AG08396 (cell line): ENCODE measurements around the gene PDLIM1.

Source experiments
- DNase-seq: peaks from one replicate; pipeline ENCODE4 v3.0.0; 2012; ENCODE audit warnings: low spot score, mixed read lengths

PDLIM1 gene

GRCh38 chr10:95263864-95264226, 27.0 kb downstream of the PDLIM1 start:
- DNase-seq: no peak

- no peak for DNase-seq
Observed at GRCh38 chr10:95262763-95263518, 27.9 kb downstream of the PDLIM1 start.

- DNase-seq: no peak
Observed at GRCh38 chr10:95261926-95262325, 28.9 kb downstream of the PDLIM1 start.

GRCh38 chr10:95260909-95261552, 29.8 kb downstream of the PDLIM1 start:
- DNase-seq: no peak

DNA sequence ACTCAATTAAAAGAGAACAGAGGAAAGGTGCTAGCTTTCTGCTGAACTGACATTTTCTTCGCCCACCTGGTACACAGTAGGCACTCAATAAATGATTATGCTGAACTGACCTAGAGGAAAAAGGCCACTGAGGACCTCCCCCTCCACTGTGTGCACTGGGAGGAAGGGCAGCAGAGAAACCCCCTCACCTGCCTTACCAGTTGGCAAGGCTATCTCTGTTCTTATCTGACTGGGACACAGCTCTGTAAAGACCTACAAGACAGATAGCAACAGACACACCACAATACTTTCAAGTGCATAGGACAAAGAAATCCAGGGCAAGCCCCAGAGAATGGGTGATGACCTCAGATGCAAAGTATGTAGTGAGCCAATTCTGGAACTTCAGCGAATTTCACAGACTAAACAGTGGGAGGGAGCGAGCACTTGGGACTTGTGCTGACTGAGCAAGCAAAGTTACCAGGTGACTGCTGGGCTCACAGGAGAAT, 30.4 kb downstream of the PDLIM1 start:
- peak; percentile 78 for DNase-seq

- DNase-seq: no peak
Observed at GRCh38 chr10:95257849-95258248, 33.0 kb downstream of the PDLIM1 start.

- no peak for DNase-seq
Observed at GRCh38 chr10:95256268-95256667, 34.5 kb downstream of the PDLIM1 start.

GRCh38 chr10:95254629-95255028, 36.2 kb downstream of the PDLIM1 start:
- DNase-seq: no peak

- no peak for DNase-seq
Observed at GRCh38 chr10:95253686-95254085, 37.1 kb downstream of the PDLIM1 start.

GRCh38 chr10:95253007-95253406, 37.8 kb downstream of the PDLIM1 start:
- no peak for DNase-seq

- no peak for DNase-seq
Observed at GRCh38 chr10:95250856-95251255, 39.9 kb downstream of the PDLIM1 start.

DNA sequence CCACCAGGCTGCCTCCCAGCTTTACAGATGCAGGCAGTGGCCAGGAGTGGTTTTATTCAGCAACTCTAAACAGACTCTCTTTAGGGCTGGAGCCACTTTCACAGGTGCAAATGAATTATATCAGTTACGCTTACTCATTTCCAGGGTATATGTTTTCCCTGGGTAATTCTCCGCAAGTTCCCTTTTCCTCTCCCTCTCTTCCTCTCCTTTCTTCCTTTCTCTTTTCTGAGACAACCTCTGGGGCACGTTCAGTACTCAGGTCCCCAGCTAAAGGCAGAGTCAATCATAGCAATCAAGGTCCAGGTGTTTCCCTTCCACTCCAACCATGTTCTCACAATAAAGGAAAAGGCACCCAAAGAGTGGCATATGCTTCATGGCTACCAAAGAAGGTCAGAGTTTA, 41.3 kb downstream of the PDLIM1 start:
- DNase-seq: no peak

DNA sequence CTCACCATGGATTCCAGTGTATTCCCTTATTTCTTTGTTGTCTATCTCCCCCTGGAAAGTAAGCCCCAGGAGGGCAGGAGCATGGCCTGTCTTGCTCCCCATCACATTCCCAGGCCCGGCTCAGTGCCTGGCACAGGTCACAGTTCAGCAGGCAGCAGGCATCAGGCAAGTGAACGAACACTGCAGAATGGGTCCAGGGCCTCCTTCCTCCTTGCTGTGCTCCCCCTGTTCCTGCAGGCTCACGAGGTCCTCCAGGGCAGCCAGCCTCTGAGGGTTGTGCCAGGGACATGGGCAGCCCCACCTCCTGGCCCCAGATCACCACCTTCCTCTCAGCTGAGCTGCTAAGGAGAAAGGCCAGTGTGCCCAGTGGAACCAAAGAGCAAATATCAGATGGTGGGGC, 41.8 kb downstream of the PDLIM1 start:
- no peak for DNase-seq

- DNase-seq: no peak
Observed at GRCh38 chr10:95247881-95248583, 42.8 kb downstream of the PDLIM1 start.

GRCh38 chr10:95247200-95247880, 43.5 kb downstream of the PDLIM1 start:
- peak; percentile 66 for DNase-seq

DNA sequence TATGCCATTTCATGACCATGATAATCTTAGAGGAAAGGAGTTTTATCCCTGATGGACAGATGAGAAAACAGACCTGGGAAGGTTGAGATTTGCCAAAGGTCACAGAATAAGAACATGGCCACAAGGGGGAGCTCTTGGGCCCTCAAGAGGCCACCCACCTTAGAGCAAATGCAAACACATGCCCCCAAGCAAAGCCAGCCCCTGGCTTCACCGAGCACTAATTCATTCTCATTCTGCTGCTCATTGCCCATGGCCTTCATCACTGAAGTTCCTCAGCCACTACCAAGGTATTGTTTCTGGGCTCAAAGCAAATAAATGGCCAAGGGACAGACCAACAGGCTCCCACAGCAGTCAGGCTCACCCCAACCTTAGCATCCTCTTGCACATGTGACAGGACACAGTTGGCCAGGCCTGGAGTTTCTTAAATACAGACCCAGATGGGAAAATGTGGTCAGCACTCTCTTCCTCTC, 44.2 kb downstream of the PDLIM1 start:
- peak; percentile 57 for DNase-seq

- no peak for DNase-seq
Observed at GRCh38 chr10:95245425-95246055, 45.3 kb downstream of the PDLIM1 start.

DNA sequence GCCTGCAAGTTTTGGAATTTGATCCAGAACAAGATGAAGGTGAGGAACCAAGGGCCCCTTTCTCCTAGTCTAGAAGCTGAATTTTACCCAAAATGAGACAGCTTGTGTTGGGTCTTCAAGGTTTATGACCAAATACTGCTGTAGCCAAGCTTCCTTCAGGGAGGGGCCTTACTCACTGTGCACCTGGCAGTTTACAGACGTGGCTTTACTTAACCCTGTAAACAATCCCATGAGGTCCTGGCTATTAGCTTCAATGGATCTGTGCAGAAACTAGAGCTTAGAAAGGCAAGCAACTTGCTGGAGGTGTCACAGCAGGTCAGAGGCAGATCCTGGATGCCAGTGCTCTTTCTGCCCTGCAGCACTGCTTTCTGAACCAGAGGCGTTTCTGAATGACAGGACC, 46.7 kb downstream of the PDLIM1 start:
- DNase-seq: no peak

- no peak for DNase-seq
Observed at GRCh38 chr10:95243318-95243617, 47.5 kb downstream of the PDLIM1 start.

DNA sequence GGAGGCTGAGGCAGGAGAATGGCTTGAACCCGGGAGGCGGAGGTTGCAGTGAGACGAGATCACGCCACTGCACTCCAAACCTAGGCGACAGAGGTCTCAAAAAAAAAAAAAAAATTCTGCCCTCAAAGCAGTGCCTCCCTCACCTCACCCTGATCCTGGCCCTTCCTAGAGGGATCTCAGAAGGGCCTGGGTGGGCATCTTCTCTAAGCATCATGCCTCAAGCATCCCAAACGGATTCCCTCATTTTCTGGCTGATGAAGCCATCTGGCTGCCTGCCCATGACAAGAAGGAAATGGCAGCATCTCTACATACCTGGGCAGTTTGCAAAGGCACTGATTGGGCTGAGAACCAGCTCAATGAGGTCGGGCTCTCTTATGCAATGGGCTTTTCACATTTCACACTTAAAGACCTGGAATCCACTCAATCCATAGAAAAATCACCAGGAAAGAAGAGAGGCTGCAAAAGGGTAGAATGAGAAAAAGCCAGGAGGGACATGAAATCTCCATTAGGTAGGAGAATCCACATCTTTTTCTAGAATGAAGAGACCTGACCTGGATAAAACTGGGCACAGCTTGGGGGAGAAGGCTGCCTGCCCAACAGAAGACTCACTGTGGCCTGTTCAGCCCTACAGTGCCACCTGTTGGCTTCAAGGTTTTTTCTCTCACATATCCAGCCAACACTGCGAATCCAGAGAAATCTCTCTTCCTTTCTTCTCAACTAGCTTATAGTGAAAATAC, 48.1 kb downstream of the PDLIM1 start:
- peak; percentile 55 for DNase-seq

DNA sequence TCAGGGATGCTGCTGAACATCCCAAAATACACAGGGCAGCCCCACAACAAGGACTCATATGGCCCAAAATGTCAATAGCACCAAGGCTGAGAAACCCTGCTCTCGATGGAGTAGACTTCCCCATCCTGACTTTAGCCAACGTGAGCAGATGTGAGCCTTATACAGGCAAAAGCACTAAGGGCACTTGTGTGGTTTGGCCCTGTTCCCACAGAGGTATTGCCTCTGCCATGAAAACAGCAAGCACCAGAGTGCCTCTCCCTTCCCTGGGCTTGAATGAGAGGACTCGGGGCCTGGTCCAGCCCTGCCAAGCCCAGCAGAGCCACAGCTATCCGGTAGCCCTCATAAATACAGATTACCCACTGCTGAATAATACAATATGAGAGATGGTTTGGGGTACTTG, 49.3 kb downstream of the PDLIM1 start:
- no peak for DNase-seq
